ENCODE results near the gene GAK.

Gene GAK

GRCh38 chr4:911221-911751 lies 20.8 kb downstream of the GAK start:
- no peak for TF ChIP-seq CTCF (IDR thresholded peaks at IDR 0.05)

- no peak for TF ChIP-seq CTCF (IDR thresholded peaks at IDR 0.05)
Measured at GRCh38 chr4:910366-911091, 21.6 kb downstream of the GAK start.

GRCh38 chr4:909821-910220 lies 22.3 kb downstream of the GAK start:
- no peak for TF ChIP-seq CTCF (IDR thresholded peaks at IDR 0.05)

GRCh38 chr4:909131-909571 lies 23.0 kb downstream of the GAK start:
- no peak for TF ChIP-seq CTCF (IDR thresholded peaks at IDR 0.05)

GRCh38 chr4:907691-908425 lies 24.3 kb downstream of the GAK start:
- TF ChIP-seq CTCF (IDR thresholded peaks at IDR 0.05): no peak

GRCh38 chr4:907103-907400 lies 25.1 kb downstream of the GAK start:
- no peak for TF ChIP-seq CTCF (IDR thresholded peaks at IDR 0.05)

- no peak for TF ChIP-seq CTCF (IDR thresholded peaks at IDR 0.05)
Measured at GRCh38 chr4:906339-907102, 25.6 kb downstream of the GAK start.

Data from LNCAP (cell line).